Measurements from ENCODE around the gene CYP1A2. TPM values are rescaled to one million over a fixed set of nuclear protein-coding genes. Genes with fewer than 3 reads are reported as not detected.
A peak's percentile ranks its signal among the peaks of the same experiment; 100 is the strongest.

Gene CYP1A2
- total and polyA plus RNA-seq, 7 donors: not detected

GRCh38 chr15:74792227-74793016 is 43.8 kb downstream of the CYP1A2 start:
- H3K4me1 ChIP-seq: peaks cover 0 to 50% (median 46%) of the 10 kb centered on the region in 4 donors
- intact Hi-C loops (cut with DNase I): no loop called here
- peak; percentile 62 for DNase-seq
- H3K9me3 ChIP-seq: no peaks in the 10 kb centered on the region
- H3K27me3 ChIP-seq: no peaks in the 10 kb centered on the region
- H3K36me3 ChIP-seq: no peaks in the 10 kb centered on the region
- TF ChIP-seq POLR2A (IDR thresholded peaks at IDR 0.05) (no peak), CTCF (IDR thresholded peaks at IDR 0.05) (no peak), EP300 (IDR thresholded peaks at IDR 0.05) (no peak), POLR2AphosphoS5 (IDR thresholded peaks at IDR 0.05) (no peak)
- no peak overlapping the region for H3K4me3 ChIP-seq
- 67 to 76% methylated on average over 12 of the region's 12 CpGs for WGBS, 2 donors
- H3K27ac ChIP-seq: no peak overlapping the region

- peaks cover 0 to 43% (median 38%) of the 10 kb centered on the region in 4 donors for H3K4me1 ChIP-seq
- no peak for TF ChIP-seq POLR2AphosphoS5 (IDR thresholded peaks at IDR 0.05)
- TF ChIP-seq POLR2A (IDR thresholded peaks at IDR 0.05): no peak
- TF ChIP-seq EP300 (IDR thresholded peaks at IDR 0.05): no peak
- TF ChIP-seq CTCF (IDR thresholded peaks at IDR 0.05): no peak
Observed at GRCh38 chr15:74793135-74794028, 44.7 kb downstream of the CYP1A2 start.

GRCh38 chr15:74794248-74794969 is 45.8 kb downstream of the CYP1A2 start:
- WGBS, 2 donors: 86 to 90% methylated on average over 7 of the region's 9 CpGs
- intact Hi-C loops (cut with DNase I): no loop called here
- no peak for TF ChIP-seq EP300 (IDR thresholded peaks at IDR 0.05)
- no peak for TF ChIP-seq POLR2AphosphoS5 (IDR thresholded peaks at IDR 0.05)
- Histone ChIP-seq H3K4me1 (peaks cover 0 to 32% (median 28%) of the 10 kb centered on the region in 4 donors), H3K27me3 (no peaks in the 10 kb centered on the region), H3K4me3 (no peak overlapping the region), H3K27ac (no peak overlapping the region), H3K9me3 (no peaks in the 10 kb centered on the region), H3K36me3 (peaks cover 0 to 9% (median 0%) of the 10 kb centered on the region in 4 donors)
- peak; percentile 53 for DNase-seq

More at GRCh38 chr15:74793135-74794028, 44.7 kb downstream of the CYP1A2 start:
- peaks cover 0 to 2% (median 0%) of the 10 kb centered on the region in 4 donors for H3K36me3 ChIP-seq
- peak; percentile 59 for DNase-seq
- 63 to 73% methylated on average over 12 of the region's 12 CpGs for WGBS, 2 donors
- H3K27me3 ChIP-seq: no peaks in the 10 kb centered on the region
- no peak overlapping the region for H3K4me3 ChIP-seq
- no peaks in the 10 kb centered on the region for H3K9me3 ChIP-seq
- intact Hi-C loops (cut with DNase I): no loop called here
- H3K27ac ChIP-seq: no peak overlapping the region

- intact Hi-C loops (cut with DNase I): no loop called here
- no peak for TF ChIP-seq POLR2AphosphoS5 (IDR thresholded peaks at IDR 0.05)
- no peak for TF ChIP-seq POLR2A (IDR thresholded peaks at IDR 0.05)
- no peak for TF ChIP-seq EP300 (IDR thresholded peaks at IDR 0.05)
- TF ChIP-seq CTCF (IDR thresholded peaks at IDR 0.05): no peak
- H3K4me3 ChIP-seq: no peak overlapping the region
Observed at GRCh38 chr15:74794970-74795349, 46.3 kb downstream of the CYP1A2 start.

More at GRCh38 chr15:74794970-74795349, 46.3 kb downstream of the CYP1A2 start:
- peaks cover 0 to 12% (median 0%) of the 10 kb centered on the region in 4 donors for H3K36me3 ChIP-seq
- 89 to 94% methylated on average over 9 of the region's 9 CpGs for WGBS, 2 donors
- H3K4me1 ChIP-seq: peaks cover 0 to 31% (median 25%) of the 10 kb centered on the region in 4 donors
- no peak overlapping the region for H3K27ac ChIP-seq
- H3K27me3 ChIP-seq: no peaks in the 10 kb centered on the region
- no peak for DNase-seq
- no peaks in the 10 kb centered on the region for H3K9me3 ChIP-seq
